GM23338 (cell line): ENCODE results near the gene STK32C.

Source experiments
- CREB1 ChIP-seq: fragments of 250-450 bp; sonication (Bioruptor Pico); IDR thresholded peaks from 2 replicates; pipeline ENCODE4 v1.5.0; 2020; ENCODE audit warnings: low read depth, mild to moderate bottlenecking, moderate library complexity
- EZH2 ChIP-seq: fragments of 200-600 bp; sonication (generic); IDR thresholded peaks from one replicate; pipeline ENCODE4 v1.8.0; 2017; ENCODE audit warnings: antibody characterized with exemption, mild to moderate bottlenecking, low read depth; ENCODE audit not compliant: unreplicated experiment
- EZH2phosphoT487 ChIP-seq: fragments of 200-600 bp; sonication (generic); IDR thresholded peaks from one replicate; pipeline ENCODE4 v1.8.1; 2018; ENCODE audit warnings: antibody characterized with exemption; ENCODE audit not compliant: unreplicated experiment
- JUNB ChIP-seq: IDR thresholded peaks from one replicate; pipeline ENCODE4 v1.6.1; 2016; ENCODE audit warnings: antibody characterized with exemption; ENCODE audit not compliant: unreplicated experiment
- NANOG ChIP-seq: IDR thresholded peaks from 2 replicates; pipeline ENCODE4 v1.6.1; 2016; ENCODE audit warnings: antibody characterized with exemption, borderline replicate concordance
- POLR2AphosphoS5 ChIP-seq: IDR thresholded peaks from 2 replicates; pipeline ENCODE4 v1.6.1; 2016; ENCODE audit warnings: antibody characterized with exemption, low read depth
- STAT1 ChIP-seq: IDR thresholded peaks from one replicate; pipeline ENCODE4 v1.6.1; 2016; ENCODE audit warnings: antibody characterized with exemption; ENCODE audit not compliant: unreplicated experiment
- ZNF114 ChIP-seq: fragments of 250-450 bp; sonication (Bioruptor Pico); IDR thresholded peaks from 2 replicates; pipeline ENCODE4 v1.5.0; 2020; ENCODE audit warnings: mild to moderate bottlenecking, moderate library complexity
- TF ChIP-seq, protein P1 (sequence below): IDR thresholded peaks from one replicate; pipeline ENCODE4 v1.6.1; 2018; ENCODE audit warnings: antibody characterized with exemption; ENCODE audit not compliant: unreplicated experiment
- TF ChIP-seq, protein P2 (sequence below), 2 experiments: fragments of 200-600 bp in 1 of 2; sonication (generic) in 1 of 2; conservative IDR thresholded peaks; 2 replicates each; pipeline versions ENCODE4 v1.5.1 to v1.6.1; 2016 to 2017; ENCODE audit warnings: antibody characterized with exemption in 2 of 2, low read depth in 2 of 2, mild to moderate bottlenecking in 2 of 2, moderate library complexity in 1 of 2
- TF ChIP-seq, protein P3 (sequence below): IDR thresholded peaks from 2 replicates; pipeline ENCODE4 v1.6.1; 2016; ENCODE audit warnings: antibody characterized with exemption

DNA sequence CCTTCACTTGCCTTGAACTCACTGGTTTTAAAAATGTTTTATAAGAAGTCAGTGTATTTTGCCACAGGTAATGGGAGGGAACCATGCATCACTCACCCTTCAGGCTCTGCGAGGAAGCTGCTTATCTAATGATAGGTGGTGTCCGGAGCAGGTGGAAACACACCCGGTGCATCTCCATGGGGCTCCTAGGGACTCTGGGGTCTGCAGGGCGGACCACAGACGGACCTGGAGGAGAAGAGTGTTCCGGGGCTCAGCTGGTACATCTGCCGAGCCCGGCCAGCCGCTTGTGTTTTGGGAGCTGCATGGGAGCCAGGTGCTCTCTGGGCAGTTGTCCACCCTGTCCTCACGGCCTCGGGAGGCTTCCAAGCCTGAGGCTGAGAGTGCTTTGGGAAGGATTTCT, 31.5 kb upstream of the STK32C start:
- TF ChIP-seq, protein P1, sequence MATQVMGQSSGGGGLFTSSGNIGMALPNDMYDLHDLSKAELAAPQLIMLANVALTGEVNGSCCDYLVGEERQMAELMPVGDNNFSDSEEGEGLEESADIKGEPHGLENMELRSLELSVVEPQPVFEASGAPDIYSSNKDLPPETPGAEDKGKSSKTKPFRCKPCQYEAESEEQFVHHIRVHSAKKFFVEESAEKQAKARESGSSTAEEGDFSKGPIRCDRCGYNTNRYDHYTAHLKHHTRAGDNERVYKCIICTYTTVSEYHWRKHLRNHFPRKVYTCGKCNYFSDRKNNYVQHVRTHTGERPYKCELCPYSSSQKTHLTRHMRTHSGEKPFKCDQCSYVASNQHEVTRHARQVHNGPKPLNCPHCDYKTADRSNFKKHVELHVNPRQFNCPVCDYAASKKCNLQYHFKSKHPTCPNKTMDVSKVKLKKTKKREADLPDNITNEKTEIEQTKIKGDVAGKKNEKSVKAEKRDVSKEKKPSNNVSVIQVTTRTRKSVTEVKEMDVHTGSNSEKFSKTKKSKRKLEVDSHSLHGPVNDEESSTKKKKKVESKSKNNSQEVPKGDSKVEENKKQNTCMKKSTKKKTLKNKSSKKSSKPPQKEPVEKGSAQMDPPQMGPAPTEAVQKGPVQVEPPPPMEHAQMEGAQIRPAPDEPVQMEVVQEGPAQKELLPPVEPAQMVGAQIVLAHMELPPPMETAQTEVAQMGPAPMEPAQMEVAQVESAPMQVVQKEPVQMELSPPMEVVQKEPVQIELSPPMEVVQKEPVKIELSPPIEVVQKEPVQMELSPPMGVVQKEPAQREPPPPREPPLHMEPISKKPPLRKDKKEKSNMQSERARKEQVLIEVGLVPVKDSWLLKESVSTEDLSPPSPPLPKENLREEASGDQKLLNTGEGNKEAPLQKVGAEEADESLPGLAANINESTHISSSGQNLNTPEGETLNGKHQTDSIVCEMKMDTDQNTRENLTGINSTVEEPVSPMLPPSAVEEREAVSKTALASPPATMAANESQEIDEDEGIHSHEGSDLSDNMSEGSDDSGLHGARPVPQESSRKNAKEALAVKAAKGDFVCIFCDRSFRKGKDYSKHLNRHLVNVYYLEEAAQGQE: no peak
- TF ChIP-seq EZH2: no peak
- TF ChIP-seq, protein P2, sequence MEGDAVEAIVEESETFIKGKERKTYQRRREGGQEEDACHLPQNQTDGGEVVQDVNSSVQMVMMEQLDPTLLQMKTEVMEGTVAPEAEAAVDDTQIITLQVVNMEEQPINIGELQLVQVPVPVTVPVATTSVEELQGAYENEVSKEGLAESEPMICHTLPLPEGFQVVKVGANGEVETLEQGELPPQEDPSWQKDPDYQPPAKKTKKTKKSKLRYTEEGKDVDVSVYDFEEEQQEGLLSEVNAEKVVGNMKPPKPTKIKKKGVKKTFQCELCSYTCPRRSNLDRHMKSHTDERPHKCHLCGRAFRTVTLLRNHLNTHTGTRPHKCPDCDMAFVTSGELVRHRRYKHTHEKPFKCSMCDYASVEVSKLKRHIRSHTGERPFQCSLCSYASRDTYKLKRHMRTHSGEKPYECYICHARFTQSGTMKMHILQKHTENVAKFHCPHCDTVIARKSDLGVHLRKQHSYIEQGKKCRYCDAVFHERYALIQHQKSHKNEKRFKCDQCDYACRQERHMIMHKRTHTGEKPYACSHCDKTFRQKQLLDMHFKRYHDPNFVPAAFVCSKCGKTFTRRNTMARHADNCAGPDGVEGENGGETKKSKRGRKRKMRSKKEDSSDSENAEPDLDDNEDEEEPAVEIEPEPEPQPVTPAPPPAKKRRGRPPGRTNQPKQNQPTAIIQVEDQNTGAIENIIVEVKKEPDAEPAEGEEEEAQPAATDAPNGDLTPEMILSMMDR (conservative IDR thresholded peaks at IDR 0.05; ENCODE audit: low read depth in 2 of 2): no peak
- TF ChIP-seq STAT1: no peak
- no peak for TF ChIP-seq EZH2phosphoT487
- TF ChIP-seq JUNB: no peak
- no peak for TF ChIP-seq POLR2AphosphoS5
- TF ChIP-seq, protein P3, sequence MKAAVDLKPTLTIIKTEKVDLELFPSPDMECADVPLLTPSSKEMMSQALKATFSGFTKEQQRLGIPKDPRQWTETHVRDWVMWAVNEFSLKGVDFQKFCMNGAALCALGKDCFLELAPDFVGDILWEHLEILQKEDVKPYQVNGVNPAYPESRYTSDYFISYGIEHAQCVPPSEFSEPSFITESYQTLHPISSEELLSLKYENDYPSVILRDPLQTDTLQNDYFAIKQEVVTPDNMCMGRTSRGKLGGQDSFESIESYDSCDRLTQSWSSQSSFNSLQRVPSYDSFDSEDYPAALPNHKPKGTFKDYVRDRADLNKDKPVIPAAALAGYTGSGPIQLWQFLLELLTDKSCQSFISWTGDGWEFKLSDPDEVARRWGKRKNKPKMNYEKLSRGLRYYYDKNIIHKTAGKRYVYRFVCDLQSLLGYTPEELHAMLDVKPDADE: no peak
- TF ChIP-seq CREB1 (CRISPR knock-in tag): no peak
- no peak for TF ChIP-seq ZNF114 (CRISPR knock-in tag)
- TF ChIP-seq NANOG: no peak
